COR-L47 (cell line): ENCODE measurements around the gene MRPL42.
"Not testable (repeated sequence)": the region's sequence is repeated elsewhere in the genome, so short reads cannot be mapped to it uniquely, and the experiment has no call there.

ENCODE experiments used
- DNase-seq: peaks from one replicate; lab custom pipeline; 2025; lab: John Stamatoyannopoulos, UW

MRPL42 gene

DNA sequence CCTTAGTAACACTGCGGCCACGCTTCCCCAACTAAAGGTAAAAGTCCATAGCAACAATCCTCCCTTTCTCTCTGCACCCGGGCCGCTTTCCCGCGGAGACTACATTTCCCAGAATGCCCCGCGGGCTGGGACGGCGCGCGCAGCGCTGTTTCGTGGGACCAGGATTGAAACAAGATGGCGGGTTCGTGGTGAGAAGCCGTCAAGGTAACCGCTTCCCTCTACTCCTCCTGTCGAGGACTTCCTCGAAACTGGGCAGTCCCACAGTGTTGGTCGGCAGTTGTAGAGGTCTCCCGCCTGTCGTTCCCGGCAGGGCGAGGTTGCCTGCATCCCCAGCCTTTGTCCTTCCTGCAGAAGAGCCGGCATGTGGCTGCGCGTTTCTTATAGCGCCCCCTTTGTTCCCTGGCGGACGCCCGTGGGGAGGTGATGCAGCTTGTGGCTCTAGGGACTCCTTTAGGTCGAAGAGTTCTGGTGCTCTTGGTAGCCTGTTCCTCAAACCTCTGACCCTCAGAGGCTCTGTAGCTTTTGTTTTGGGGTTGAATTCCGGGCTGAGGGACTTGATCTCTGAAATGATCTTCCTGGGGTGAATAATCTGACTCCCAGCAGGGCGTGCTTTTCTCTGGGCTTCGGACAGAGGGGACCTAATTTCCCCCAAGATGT lies at the start of gene MRPL42:
TSS of gene MRPL42 (plus strand) at position 164 of the 657 bp plus-strand sequence. CDS start 1,772 bp downstream, outside the sequence.
- peak; percentile 83 for DNase-seq

DNA sequence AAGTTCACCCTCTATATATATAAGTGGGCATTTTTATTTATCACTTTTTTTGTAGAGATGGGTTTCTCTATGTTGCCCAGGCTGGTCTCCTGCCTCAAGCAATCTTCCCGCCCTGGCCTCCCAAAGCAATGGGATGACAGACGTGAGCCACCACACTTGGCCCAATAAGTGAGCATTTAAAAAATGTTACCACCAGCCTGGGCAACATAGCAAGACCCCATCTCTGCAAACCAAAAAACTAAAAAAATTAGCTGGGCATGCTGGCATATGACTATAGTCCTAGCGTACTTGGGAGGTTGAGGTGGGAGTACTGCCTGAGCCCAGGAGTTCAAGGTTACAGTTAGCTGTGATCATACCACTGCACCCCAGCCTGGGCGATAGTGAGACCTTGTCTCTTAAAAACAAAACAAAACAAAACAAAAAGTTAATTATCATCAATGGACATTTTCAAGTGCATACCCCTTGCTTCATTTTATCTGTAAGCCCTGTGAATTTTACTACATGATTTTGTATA lies 49.3 kb upstream of the MRPL42 start:
- no peak for DNase-seq

DNA sequence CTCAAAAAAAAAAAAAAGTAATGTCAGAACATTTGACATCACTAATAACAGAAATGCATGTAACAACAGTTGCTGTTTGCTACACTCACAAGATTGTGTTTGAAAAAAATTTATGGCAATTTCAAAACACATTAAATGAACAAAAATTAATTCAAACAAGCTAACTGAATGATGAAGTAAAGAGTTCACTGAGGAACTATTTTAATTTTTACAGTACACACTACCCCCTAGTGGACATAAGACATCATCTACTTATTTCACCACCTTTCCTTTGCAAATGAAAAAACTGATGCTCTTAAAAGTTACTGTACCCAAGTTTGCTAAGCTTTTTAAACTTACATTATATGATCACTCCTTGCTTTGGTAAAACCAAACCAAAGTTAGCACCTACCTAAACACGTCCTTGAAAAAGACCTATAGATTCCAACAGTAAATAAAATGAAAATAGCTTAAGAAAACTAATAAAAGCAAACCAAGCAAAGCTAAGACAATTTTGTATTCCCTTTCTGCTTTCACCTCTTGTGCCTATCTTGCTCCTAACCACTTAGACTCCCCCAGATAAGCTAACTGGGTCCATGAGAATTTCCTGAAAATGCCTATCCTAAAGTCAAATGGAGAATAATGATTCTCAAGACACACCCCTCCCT lies 47.8 kb upstream of the MRPL42 start:
- DNase-seq: peak; percentile 35

DNA sequence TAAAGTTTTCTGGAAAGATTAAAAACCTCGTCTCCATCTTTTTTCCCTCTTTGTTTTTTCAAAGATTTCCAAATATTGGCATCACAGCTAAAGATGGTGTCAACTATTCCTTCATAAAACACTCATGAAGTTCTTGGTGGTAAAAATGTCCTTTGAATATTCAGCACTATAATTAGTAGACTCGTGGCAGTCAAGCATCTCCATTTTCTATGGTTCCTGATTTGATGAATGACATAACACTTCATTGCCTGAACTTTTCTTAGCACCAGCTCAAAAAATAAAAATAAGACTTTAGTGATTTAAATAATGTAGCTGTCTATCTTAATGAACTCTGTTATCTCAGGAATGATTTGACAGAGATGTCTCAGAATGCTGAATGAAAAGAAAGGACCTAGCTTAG lies 45.3 kb upstream of the MRPL42 start:
- no peak for DNase-seq

DNA sequence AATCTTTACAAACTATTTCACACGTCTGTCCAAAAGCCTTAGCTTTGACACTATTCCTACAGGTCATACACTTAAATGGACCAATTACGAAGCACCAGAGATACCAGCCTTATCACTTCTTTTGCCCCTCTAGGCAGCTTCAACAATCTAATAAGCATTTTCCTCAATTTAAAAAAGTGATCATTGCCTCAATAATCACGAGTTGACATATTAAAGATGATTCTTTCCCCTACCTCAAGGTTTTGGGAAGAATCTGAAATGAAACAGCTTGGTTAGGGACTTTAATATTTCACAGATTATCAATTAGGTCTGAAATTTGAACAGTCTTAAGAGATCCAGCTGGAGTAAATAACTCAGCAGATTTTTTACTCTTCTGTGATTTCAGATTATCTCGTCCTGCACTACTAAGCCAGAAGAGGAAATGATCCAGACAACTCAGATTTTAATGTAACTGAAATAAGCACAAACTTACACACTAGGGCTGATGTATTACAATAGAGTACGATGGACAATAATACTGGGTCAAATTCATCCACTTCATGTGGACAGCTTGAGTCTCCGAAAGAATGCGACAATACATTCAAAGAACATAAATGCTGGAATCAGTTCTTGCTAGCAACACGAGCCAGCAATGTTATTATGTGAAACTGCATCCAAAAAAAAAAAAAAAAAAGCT lies 41.4 kb upstream of the MRPL42 start:
- DNase-seq: no peak

DNA sequence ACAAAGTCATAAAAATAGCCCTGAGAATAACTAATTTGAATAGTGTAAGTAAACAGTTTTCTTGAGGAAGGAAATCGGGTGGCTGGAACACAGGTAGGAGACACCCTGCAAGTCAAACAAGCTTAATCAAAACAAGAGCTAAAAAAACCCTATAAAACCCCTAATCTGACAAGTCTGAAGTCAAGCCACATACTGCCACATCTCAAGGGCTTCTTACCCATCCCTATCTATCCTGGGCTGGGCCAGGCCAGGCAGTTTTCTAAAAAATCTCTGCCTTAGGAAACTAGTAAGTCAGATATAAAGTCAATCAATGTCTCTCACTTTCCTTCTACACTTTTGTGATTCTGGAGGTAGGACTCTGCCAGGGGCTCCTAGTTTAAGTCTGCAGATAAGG lies 40.9 kb upstream of the MRPL42 start:
- DNase-seq: no peak

DNA sequence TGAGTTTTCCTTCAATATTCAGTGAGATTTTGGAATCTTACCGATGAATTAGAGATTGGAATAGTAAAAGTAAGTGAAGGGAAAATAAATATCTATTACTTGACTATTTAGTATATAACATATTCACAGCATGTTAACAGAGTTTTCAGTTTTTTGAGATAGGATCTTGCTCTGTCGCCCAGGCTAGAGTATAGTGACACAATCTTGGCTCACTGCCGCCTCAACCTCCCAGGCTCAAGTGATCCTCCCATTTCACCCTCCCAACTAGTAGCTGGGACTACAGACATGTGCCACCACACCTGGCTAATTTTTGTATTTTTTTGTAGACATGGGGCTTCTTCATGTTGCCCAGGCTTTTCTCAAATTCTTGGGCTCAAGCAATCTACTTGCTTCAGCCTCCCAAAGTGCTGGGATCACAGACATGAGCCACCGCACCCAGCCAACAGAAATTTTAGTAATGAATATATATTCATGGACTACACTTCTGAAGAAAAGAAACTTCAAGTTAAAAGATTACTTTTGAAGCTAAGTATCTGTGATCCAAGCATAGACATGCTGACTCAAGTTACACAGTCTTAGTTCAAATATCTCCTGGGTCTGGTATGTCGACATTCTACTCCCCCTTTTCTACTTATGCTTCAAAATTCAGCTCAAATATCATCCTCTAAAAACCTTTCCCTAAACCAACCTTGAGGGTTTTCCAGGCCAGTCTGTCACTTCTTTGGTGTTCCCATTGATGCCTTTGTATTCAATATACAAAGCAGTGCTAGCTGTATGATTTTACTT lies 39.3 kb upstream of the MRPL42 start:
- no peak for DNase-seq

DNA sequence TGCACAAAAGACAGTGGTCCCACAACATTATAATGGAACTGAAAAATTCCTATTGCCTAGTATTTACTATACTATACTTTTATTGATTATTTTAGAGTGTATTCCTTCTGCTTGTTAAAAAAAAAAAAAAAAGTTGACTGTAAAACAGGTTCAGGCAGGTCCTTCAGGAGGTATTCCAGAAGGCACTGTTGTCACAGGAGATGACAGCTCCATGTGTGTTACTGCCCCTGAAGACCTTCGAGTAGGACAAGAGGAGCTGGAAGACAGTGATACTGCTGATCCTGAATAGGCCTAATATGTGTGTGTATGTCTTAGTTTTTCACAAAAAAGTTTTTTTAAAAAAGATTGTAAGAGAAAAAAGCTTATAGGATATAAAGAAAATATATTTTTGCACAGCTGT lies 37.9 kb upstream of the MRPL42 start:
- DNase-seq: no peak

DNA sequence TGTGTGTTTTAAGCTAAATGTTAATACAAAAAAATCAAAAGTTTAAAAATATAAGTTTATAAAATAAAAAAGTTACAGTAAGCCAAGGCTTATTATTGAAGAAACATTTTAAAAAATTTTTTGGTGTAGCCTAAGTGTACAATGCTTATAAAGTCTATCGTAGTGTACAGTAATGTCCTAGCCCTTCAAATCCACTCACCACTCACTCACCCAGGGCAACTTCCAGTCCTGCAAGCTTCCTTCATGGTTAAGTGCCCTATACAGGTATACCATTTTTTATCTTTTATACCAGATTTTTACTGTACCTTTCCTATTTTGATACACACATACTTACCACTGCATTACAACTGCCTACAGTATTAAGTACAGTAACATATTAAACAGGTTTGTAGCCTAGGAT lies 37.5 kb upstream of the MRPL42 start:
- DNase-seq: no peak

DNA sequence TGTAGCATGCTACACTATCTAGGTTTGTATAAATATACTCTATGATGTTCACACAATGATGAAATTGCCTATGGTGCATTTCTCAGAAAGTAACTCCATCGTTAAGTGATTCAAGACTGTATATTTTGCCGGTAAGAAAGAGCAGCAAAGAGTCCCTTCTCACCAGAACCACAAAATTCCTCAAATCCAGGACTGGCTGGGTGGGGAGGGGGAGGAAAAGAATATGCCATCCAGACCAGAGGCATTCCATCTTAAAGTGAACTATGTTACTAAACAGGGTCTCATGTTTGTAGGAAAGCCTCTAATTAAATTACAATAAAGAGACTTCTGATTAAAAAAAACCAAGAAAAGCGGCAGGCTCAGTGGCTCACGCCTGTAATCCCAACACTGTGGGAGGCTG lies 37.0 kb upstream of the MRPL42 start:
- no peak for DNase-seq

DNA sequence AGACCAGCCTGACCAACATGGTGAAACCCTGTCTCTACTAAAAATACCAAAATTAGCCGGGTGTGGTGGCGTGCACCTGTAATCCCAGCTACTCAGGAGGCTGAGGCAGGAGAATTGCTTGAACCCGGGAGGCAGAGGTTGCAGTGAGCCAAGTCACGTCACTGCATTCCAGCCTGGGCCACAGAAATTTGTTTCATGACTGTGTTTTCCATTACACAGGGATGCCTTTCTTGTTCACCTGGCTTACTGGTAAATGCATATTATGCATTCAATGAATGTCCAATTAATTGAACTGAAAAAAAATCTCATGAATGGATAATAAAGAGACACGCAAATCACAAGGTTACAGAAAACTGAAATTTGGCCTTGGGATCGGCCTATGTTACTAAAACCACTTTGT lies 35.3 kb upstream of the MRPL42 start:
- not testable (repeated sequence) for DNase-seq

DNA sequence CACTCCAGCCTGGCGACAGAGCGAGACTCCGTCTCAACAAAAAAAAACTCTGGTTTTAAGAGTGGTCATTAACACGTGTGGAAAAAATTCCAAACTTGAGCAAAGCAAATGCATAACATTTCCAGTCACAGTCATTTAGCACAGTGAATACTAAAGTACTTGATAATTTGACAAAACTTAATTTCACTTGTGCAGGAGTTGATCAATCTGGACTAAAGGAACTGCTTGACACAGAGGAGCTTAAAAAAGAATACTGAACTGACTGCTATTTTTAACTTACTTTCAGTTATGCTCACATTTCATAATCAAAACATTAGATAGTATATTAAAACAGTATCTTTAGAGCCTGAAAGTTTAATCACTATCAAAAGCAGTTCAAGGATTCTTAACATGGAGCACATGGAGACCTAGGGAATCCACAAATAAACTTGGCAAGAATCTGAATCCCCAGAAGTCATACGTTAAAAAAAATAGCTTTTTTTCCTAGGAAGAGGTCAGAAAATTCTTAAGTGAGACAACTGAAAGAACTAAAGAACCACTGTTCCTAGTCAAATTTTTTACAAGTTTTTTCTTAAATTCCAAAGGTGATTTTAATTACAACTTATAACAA lies 33.0 kb upstream of the MRPL42 start:
- no peak for DNase-seq

DNA sequence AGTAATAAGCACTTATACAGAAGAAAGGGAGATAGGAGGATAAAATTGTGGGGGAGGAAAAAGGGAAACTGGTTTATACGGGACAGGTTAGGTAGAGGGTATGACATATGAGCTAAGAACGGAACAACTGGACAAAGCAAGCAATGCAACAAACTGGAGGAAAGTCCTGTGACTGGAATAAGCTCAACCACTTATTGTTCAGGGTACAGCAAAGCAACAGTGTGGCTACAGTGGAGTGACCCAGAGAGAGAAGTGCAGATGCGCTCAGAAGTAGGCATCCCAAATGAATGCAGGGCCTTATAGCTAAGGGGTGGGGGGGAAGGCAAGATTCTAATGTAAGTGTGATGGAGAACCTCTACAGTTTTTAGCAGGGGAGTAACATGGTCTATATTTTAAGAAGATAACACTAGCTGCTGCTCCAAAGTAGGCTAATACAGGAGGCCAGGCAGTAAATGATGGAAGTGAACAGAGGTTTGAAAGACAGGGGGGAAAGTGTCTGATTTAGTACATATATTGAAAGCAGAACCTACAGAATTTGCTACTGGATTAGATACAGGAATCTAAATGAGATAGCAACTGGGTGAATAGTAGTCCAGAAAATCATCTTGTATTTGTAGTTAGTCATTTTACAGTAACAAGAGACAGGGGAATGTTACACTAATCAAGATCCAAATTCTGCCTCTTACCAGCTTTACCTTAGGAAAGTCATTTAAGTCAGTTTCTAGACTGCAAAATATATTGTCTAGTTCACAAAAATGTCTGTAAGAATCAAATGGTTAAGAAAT lies 28.9 kb upstream of the MRPL42 start:
- no peak for DNase-seq

DNA sequence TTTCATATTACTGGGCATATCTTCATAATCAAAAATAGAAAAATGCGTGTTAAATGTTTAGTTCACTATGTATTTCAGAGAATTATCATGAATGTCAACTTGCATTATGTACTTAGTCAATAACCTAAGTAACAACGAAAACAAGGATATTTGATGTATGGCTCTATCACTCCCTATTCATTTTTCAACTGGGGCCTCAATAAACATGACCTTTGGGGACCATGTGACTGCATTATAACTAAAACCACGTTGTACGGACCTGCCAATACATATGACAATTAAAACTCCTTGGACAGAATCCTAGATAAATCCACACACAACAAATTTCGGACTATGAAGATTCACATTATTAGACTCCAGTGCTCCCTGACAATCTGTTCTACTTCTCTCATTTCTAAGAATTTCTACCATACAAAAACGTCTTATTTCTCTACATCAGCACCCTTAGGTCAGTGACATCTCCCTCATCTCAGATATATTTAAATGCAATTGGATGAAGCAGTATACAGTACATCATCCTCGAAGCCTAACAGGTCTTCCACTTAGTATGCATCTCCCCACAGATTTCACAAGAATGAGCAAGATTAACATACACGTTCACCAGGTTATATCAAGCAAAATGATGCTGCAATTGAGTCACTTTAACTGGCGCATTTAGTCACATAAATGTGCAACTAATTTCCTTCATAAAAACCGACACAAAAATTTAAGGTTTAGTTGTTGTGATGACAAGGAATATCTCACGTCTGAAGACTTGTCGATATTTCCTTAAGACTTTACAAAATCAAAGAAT lies 27.1 kb upstream of the MRPL42 start:
- no peak for DNase-seq

DNA sequence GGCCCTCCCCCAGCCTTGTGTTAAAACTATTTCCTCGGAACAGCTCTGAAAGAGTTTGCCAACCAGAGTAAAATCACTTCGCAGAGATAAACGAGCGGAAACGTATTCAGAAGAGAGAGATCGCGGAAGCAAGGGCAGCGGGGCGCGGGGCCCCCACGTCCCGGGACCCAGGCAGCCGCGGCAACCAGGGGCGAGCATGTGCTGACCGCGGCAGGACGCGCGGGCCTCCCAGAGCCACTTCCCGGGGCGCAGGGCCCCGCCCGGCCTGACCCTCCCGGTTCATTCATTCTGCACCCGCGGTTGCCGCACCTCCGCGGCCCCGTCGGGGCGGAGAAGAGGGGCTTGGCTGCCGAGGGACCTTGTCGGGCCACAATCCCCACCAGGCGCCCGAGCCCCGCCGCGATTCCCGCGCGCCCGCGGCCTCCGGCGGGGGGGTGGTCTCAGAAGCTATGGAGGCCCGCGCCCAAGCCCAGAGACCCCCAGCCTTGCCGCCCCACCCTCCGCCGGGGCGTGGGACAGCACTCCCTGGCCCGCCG lies 26.2 kb upstream of the MRPL42 start:
- no peak for DNase-seq

DNA sequence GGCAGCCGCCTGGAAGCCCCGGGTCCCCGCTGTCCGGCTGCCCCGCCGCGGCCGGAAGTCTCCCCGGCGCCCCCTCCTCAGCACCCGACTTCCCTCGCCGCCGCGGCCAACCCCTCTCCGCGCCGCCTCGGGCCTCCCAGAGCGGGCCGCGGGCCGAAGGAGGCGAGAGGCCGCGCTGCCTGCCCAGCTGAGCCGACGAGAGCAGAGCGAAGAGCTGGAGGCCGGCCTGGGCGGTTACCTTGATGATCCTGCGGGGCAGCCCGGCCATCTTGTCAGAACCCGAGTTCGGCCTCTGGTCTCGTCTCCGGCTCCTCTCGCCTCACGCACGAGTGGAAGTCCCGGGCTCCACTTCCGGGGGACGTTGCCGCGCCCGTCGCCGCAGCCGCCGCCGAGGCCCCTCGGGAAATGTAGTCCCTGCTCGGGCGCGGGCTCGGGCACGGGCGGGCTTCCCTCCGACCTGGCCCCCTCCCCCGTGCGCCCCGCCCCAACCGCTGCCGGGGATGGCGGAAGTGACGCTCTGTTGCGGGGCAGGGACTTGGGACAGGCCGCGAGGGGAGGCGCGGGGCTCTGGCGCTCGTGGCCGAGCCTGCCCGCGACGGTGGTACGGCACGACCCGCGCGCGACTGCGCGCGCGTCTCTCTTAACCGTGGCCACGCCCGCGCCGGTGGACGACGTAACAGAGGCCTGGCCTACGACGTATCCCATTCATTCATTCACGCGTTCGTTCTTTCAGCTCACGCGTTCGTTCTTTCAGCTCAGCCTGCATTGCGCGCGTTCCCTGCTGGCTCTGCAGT lies 25.5 kb upstream of the MRPL42 start, which contains the start of gene UBE2N:
TSS of gene UBE2N (minus strand) at position 331 of the 794 bp plus-strand sequence. CDS start at position 268, 63 bp downstream.
- DNase-seq: peak; percentile 95

DNA sequence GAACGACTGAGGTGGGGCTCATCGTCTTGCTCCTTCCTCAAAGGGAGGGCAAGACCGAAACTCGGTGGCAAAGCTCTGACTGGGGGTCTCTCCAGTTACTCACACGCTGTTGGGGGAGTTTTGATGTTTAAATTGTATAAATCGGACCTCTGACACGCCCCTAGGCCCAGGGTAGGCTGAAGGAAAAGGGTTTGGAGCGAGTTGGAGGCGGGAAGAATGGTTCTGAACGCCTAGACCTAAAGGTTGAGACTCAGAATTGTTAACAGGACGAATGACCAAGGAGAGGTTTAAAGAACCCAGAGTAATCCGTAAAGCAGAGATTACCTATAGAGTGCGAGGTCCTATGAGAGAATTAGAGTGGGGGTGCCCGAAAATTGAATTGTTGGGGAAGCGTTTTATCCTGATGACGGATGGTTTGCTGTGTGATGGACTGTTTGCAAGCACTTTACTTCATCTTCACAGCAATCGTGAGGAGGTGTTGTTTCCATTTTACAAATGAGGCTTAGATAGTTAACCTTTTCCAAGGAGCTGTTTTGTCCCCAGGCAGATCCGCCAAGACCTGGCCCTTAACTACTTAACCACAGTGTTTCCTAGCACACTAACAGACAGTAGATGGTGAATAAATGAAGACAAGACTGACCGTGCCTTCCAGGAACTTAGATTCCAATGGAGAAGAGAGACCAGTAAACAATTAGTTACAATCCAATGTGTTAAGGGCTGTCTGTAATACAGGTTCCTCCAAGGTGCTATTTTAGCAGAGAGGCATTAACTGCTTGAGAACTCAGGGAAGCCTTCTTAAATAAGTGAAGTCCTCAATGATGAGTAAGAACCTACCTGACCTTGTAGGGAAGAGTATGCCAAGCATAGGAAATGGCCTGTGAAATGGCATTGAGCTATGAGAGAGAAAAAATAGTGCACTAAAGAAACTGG lies 24.6 kb upstream of the MRPL42 start:
- DNase-seq: no peak

DNA sequence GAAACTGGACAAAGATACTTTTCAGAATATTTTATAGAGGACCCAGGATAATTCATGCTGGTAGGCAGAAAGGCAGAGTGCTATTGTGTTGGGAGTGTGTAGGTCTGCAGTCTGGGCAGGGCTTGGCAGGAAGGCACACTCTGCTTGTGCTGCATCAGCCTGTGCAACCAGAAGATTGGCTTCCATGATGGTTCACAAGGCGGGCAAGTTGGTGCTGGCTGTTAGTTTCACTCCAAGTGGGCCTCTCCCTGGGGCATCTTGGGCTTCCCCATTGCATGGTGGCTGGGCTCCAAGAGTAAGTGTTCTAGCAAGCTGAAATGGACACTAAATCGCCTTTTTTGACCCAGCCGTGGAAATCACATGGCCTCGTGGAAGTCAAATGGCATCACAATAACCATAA lies 23.7 kb upstream of the MRPL42 start:
- no peak for DNase-seq
